ENCODE measurements around the gene KRTAP5-3. TPM values are rescaled to one million over a fixed set of nuclear protein-coding genes. Genes with fewer than 3 reads are reported as not detected.

The KRTAP5-3 gene
- total and polyA plus RNA-seq, 2 of the 13 experiments (the other 11 are each of a cell fraction or from before 2014, with no cell fraction given) = not detected

DNA sequence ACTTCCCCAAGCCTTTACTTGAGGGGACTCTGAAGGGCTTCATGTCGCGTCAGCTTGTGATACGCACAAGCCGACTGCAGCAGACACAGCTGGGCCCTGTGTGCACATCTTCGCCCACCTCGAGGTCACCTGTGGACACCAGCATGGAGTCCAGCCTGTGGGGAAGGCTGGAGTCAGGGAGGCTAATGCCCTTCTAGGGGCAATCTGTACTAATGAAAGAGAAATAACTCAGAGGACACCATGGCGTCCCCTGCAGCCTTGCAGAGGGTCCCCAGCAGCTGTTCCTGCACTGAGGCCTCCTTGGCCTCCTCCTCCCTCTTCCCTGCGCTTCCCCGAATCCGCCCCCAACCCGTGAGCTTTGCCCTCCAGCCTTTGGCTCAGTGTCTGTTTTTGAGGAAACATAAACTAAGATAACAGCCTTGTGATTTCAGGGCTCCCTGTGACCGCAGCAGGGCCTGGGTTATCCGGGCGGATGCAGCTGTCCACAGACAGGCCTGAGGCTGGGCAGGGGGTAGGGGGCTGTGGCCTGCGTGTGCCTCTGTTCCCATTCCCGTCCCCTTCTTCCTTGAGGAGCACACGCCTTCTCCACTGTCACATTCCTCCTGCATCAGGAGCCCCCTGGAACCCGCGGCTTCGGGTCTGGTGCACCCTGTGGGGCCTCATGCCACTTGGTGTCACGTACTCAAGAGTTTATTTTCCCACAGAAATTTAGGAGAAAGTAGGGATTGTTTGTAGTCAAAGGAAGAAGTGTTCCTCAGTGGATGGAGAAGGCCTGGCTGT, 46.3 kb upstream of the KRTAP5-3 start (continued):
- TF ChIP-seq, protein P1, sequence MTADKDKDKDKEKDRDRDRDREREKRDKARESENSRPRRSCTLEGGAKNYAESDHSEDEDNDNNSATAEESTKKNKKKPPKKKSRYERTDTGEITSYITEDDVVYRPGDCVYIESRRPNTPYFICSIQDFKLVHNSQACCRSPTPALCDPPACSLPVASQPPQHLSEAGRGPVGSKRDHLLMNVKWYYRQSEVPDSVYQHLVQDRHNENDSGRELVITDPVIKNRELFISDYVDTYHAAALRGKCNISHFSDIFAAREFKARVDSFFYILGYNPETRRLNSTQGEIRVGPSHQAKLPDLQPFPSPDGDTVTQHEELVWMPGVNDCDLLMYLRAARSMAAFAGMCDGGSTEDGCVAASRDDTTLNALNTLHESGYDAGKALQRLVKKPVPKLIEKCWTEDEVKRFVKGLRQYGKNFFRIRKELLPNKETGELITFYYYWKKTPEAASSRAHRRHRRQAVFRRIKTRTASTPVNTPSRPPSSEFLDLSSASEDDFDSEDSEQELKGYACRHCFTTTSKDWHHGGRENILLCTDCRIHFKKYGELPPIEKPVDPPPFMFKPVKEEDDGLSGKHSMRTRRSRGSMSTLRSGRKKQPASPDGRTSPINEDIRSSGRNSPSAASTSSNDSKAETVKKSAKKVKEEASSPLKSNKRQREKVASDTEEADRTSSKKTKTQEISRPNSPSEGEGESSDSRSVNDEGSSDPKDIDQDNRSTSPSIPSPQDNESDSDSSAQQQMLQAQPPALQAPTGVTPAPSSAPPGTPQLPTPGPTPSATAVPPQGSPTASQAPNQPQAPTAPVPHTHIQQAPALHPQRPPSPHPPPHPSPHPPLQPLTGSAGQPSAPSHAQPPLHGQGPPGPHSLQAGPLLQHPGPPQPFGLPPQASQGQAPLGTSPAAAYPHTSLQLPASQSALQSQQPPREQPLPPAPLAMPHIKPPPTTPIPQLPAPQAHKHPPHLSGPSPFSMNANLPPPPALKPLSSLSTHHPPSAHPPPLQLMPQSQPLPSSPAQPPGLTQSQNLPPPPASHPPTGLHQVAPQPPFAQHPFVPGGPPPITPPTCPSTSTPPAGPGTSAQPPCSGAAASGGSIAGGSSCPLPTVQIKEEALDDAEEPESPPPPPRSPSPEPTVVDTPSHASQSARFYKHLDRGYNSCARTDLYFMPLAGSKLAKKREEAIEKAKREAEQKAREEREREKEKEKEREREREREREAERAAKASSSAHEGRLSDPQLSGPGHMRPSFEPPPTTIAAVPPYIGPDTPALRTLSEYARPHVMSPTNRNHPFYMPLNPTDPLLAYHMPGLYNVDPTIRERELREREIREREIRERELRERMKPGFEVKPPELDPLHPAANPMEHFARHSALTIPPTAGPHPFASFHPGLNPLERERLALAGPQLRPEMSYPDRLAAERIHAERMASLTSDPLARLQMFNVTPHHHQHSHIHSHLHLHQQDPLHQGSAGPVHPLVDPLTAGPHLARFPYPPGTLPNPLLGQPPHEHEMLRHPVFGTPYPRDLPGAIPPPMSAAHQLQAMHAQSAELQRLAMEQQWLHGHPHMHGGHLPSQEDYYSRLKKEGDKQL (CRISPR knock-in tag; IDR thresholded peaks at IDR 0.05; ENCODE audit: low read depth) = peak; percentile 17; the same call in 1 of the 2 replicates
- TF ChIP-seq ZNF224 (CRISPR knock-in tag; IDR thresholded peaks at IDR 0.05) (0 out of 2 replicates have a peak, but pooled peaks have one; percentile 51), HMG20A (CRISPR knock-in tag; IDR thresholded peaks at IDR 0.05; ENCODE audit: borderline replicate concordance) (peak; percentile 39; the same call in 1 of the 2 replicates), TFE3 (CRISPR knock-in tag; IDR thresholded peaks at IDR 0.05) (peak; percentile 87), HMGXB3 (CRISPR knock-in tag; IDR thresholded peaks at IDR 0.05; ENCODE audit: borderline replicate concordance) (peak; percentile 57; the same call in 1 of the 2 replicates), ZNF253 (CRISPR knock-in tag; IDR thresholded peaks at IDR 0.05; ENCODE audit: borderline replicate concordance) (0 out of 2 replicates have a peak, but pooled peaks have one; percentile 32), ZNF772 (CRISPR knock-in tag; IDR thresholded peaks at IDR 0.05) (peak; percentile 10; the same call in 1 of the 2 replicates), ZNF547 (CRISPR knock-in tag; IDR thresholded peaks at IDR 0.05) (peak; percentile 36; the same call in 1 of the 2 replicates), KDM6A (CRISPR knock-in tag; IDR thresholded peaks at IDR 0.05; ENCODE audit: low read depth) (0 out of 2 replicates have a peak, but pooled peaks have one; percentile 48), BHLHE40 (IDR thresholded peaks at IDR 0.05; ENCODE audit: low read length) (no peak), RXRA (CRISPR knock-in tag; IDR thresholded peaks at IDR 0.05) (peak; percentile 76; the same call in 1 of the 2 replicates), FOXO1 (CRISPR knock-in tag; IDR thresholded peaks at IDR 0.05) (peak; percentile 89; the same call in 1 of the 2 replicates), ZNF335 (CRISPR knock-in tag; IDR thresholded peaks at IDR 0.05) (no peak; the same call in 1 of the 2 replicates), GATA4 (IDR thresholded peaks at IDR 0.05; ENCODE audit: borderline replicate concordance, low read depth) (peak; percentile 90)
- TF ChIP-seq, protein P2, sequence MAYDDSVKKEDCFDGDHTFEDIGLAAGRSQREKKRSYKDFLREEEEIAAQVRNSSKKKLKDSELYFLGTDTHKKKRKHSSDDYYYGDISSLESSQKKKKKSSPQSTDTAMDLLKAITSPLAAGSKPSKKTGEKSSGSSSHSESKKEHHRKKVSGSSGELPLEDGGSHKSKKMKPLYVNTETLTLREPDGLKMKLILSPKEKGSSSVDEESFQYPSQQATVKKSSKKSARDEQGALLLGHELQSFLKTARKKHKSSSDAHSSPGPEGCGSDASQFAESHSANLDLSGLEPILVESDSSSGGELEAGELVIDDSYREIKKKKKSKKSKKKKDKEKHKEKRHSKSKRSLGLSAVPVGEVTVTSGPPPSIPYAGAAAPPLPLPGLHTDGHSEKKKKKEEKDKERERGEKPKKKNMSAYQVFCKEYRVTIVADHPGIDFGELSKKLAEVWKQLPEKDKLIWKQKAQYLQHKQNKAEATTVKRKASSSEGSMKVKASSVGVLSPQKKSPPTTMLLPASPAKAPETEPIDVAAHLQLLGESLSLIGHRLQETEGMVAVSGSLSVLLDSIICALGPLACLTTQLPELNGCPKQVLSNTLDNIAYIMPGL (CRISPR knock-in tag; IDR thresholded peaks at IDR 0.05; ENCODE audit: borderline replicate concordance in 1 of 2, low read depth in 1 of 2) = peak in 1 of 2 experiments; percentile 39; a peak in 1 of 4 replicates
